Frontal cortex (tissue), 4 donors: Measurements from ENCODE around the gene H6PD. TPM values are rescaled to one million over a fixed set of nuclear protein-coding genes. Genes with fewer than 3 reads are reported as not detected.

Experiments
- DNase-seq, 2 donors: peaks; one replicate each; pipeline ENCODE4 v3.0.0; 2012; ENCODE audit warnings: low spot score in 2 of 2
- FAIRE-seq: peaks from 2 replicates; lab custom pipeline; 2012; peaks lifted over from hg19 to GRCh38; lab: Jason Lieb, UNC
- total RNA-seq: library from RNA; depleted of rRNA; stranded (reverse); fragments of >200 nt; gene quantifications from one replicate; pipeline ENCODE4 v1.2.3, GENCODE V29; 2014
- donor health status: control.
- donor health status: control.
- donor health status: control.

The H6PD gene
- total RNA-seq, 1 donor from 2014 or later, result 5.3 TPM

- DNase-seq (no peak), FAIRE-seq (no peak)
Measured at GRCh38 chr1:9204156-9204720, 30.3 kb upstream of the H6PD start.

DNA sequence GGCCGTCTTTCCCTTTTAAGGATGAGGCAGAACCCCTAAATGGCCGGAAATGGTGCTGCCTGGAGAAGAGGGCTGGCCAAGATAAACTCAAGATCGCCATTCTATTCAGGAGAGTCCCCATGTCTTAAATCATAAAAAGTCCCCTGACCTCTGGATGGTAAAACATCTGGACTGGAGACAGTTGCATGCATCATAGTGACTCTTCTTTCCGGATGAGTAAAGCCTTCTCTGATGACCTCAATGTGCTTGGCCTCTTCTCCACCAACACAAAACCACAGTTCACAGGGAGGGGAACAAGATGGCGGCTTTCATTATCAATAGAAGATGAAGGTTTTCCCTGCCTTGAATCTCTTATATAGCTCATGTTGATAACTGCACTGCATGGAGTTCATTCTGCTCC is 27.5 kb upstream of the H6PD start:
- FAIRE-seq (no peak), DNase-seq (no peak)

DNA sequence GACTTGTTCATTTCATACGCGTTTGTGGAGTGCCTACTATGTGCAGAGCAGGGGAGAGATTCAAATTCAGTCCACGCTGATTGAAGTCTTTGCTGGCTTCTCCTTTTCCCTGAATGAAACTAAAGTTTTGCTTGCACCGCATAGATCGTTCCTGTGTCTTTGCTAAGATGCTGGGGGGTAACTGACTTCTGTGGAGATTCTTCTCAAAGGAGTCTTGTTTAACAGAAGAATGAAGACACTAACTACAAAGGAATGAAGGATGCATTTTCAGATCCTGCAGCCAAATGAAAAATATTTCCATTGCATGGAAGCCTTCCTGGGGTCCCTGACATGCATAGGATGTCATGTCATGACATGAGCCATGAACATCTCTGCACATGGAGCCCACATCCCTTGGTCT is 26.9 kb upstream of the H6PD start:
- FAIRE-seq (no peak), DNase-seq (no peak)

DNA sequence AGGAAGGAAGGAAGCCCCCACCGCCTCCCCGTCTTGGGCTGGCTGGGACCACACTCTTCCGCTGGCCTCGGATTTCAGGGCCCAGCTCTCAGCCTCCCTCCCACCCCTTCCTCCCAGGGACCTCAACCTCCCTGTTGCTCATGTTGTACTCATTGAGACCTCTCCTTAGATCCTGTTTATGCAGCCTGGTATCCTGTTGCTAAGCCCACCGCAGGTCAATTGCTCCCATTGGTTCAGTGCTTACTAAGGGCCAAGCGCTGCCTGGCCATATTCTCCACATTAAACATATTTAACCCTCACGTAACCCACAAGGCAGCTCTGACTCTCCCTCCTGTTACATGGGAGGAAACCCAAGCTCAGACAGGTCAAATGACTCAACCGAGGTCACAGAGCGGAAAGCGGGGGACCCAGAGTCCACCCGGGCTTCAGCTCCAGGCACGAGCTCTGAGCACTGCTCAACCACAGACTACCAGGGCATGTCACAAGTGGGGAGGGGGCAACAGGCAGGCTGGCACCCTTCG is 23.2 kb upstream of the H6PD start:
- no peak for DNase-seq
- no peak for FAIRE-seq

GRCh38 chr1:9212735-9213134 is 21.8 kb upstream of the H6PD start:
- DNase-seq (no peak), FAIRE-seq (no peak)

DNA sequence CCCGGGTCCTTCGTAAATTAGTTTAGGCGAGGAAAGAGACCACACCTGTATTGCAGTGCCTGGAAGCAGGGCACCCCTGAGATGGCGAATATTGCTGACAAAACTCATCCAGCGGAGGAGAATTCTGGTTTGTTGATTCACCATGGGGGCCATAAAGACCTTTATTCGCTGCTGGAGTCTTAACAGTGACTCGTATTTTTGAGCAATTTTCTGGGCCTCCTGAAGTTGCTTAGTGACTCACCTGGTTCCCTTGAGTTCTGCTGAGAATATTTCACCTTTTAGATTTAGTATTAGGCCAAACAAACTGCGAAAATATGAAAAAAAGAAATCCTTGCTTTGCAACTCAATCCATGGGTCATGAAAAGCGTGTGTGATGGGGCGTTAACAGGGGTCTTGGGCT is 20.6 kb upstream of the H6PD start:
- FAIRE-seq (no peak), DNase-seq (no peak)

GRCh38 chr1:9218917-9219316 is 15.7 kb upstream of the H6PD start:
- FAIRE-seq (no peak), DNase-seq (no peak)

- DNase-seq (no peak), FAIRE-seq (no peak)
Measured at GRCh38 chr1:9222846-9223625, 11.5 kb upstream of the H6PD start.

DNA sequence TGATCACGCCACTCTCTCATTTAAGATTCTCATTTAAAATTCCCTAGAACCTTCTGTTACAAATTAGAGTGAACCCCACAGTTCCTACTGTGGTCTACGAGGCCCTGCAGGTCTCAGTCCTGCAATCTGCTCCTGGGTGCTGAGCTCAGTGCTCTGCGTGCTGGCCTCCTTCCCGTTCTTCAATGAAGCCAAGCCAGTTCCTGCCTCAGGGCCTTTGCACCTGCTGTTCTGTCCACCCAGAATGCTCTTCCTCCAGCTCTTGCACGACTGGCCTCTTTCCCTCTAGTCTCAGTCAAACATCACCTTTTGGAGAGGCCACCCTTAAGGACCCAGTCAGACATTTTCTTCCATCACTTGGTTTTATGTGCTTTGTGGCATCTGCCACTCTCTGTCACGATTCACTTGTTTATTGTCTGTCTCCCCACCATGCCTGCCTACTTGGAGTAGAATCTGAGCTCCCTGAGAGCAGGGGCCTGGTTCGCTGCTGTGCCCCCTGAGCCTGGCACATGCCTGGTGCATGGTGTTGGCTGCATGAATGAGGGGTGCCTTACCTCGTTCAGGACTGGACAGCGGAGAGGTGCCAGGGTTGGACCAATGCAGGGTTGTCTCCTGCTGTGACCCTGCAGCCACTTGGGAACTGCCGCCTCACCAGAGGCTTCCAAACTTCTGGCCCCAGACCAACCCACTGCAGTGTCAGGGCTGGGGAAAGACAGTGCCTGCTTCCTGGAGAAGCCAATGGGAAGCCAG is 9.7 kb upstream of the H6PD start:
- DNase-seq (no peak), FAIRE-seq (no peak)

DNA sequence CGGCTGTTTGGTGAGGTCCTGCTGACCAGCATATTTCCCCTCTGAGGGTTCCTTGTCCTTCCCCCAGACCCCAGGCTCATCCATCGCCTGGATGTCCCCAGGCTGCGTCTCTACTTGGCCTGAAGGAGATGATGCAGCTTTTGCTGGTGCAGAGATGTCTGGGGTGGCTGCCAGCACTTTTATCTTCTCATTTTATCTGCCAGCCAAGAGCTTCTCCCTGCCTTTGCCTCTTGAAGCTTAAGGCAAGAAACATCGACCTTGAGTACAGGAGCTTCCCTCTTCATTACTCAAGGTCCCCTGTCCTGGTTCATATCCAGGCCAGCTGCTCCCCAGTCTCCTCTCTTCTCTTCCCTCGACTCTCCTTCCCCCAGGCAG is 9.2 kb upstream of the H6PD start:
- FAIRE-seq (no peak), DNase-seq (no peak)

DNA sequence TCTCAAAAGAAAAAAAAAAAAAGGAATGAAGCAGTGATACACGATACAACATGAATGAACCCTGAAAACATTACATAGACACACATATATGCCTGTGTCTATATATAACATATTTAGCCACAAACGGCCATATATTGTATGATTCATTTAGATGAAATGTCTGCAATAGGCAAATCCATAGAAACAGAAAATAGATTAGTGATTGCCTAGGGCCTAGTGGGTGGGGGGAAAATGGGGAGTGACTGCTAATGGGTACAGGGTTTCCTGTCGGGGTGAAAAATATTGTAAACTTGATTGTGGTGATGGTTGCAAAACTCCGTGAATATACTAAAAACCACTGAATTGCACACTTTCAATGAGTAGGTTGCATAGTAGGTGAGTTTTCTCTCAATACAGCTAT is 6.0 kb upstream of the H6PD start:
- DNase-seq, result no peak
- no peak for FAIRE-seq

DNA sequence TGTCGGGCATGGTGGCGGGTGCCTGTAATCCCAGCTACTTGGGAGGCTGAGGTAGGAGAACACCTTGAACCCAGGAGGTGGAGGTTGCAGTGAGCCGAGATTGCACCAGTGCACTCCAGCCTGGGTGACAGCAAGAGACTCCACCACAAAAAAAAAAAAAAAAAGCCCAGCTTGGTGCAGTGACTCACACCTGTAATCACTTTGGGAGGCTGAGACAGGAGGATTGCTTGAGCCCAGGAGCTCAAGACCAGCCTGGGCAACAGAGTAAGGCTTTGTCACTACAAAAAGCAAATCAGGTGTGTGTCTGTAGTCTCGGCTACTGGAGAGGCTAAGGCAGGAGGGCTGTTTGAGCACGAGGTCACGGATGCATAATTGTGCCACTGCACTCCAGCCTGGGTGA is 5.0 kb upstream of the H6PD start:
- DNase-seq, result no peak
- FAIRE-seq, result no peak

DNA sequence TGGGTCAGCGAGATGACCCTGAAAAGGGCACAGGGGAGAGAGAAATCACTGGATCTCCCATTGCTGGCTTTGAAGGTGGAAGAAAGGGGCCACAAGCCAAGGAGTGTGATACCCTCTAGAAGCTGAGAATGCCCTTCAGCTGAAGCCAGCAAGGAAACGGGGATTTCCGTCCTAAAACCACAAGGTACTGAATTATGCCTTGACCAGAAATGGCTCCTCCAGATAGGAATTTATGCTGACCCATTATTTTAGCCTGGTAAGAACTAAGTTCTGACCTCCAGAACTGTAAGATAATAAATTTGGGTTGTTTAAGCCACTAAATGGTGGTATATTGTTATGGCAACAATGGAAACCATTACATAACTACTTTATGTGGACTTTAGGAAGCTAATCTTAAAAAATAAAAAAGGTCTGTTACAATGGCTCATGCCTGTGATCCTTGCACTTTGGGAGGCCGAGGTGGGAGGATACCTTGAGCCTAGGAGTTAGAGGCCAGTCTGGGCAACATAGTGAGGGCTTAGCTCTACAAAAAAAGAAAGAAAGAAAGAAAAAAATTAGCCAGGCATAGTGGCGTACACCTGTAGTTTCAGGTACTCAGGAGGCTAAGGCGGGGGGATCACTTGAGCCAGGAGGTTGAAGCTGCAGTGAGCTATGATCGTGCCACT is 3.6 kb upstream of the H6PD start:
- DNase-seq, result no peak
- FAIRE-seq, result no peak

- DNase-seq (no peak), FAIRE-seq (no peak)
Measured at GRCh38 chr1:9231648-9232332, 2.8 kb upstream of the H6PD start.

- FAIRE-seq (no peak), DNase-seq (peak in 1 of 2 donors; percentile 64)
Measured at GRCh38 chr1:9233241-9233941, 1.2 kb upstream of the H6PD start.

GRCh38 chr1:9233942-9234222 is 692 bp upstream of the H6PD start:
- FAIRE-seq (no peak), DNase-seq (no peak)

- DNase-seq (no peak), FAIRE-seq (no peak)
Measured at GRCh38 chr1:9235096-9235459, 504 bp downstream of the H6PD start.

DNA sequence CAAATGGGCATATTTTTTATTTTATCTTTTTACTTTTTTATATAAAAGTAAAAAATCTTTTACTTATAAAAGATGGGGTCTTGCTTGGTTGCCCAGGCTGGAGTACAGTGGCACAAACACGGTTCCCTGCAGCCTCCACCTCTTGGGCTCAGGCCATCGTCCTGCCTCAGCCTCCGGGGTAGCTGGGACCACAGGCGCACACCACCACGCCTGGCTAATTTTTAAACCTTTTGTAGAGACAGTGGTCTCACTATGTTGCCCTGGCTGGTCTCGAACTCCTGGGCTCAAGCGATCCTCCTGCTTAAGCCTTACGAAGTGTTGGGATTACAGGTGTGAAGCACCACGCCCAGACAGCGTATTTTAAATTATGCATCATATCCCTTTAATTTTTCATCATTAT is 986 bp downstream of the H6PD start:
- FAIRE-seq (no peak), DNase-seq (no peak)

GRCh38 chr1:9238134-9238533 is 3.6 kb downstream of the H6PD start:
- DNase-seq (peak in 1 of 2 donors; percentile 3), FAIRE-seq (no peak)

- FAIRE-seq (no peak), DNase-seq (peak in 1 of 2 donors; percentile 16)
Measured at GRCh38 chr1:9238550-9238949, 4.0 kb downstream of the H6PD start.
